CD14-positive monocyte (primary cell): Measurements from ENCODE around the gene CDK11B. TPM values are rescaled to one million over a fixed set of nuclear protein-coding genes. Genes with fewer than 3 reads are reported as not detected.

Source experiments
- DNase-seq, 3 donors: peaks; one replicate each; pipeline ENCODE4 v3.0.0-alpha.2; 2011 to 2022
- H2AFZ ChIP-seq: 2 replicates; pipeline ENCODE4 v1.6.0; 2012; ENCODE audit warnings: mild to moderate bottlenecking, low read depth, low read length, inconsistent platforms; ENCODE audit not compliant: insufficient read depth, poor library complexity, severe bottlenecking
- H3K27ac ChIP-seq, 2 donors: 1 replicate in 1 of 2; 2 replicates in 1 of 2; pipeline ENCODE4 v1.5.1; 2012 to 2013; ENCODE audit warnings: low read length in 2 of 2, control low read depth in 1 of 2, inconsistent platforms in 1 of 2, low read depth in 1 of 2, mild to moderate bottlenecking in 1 of 2
- H3K27me3 ChIP-seq, 2 donors: one replicate each; pipeline versions ENCODE4 v1.6.0 to v1.6.1; 2011 to 2013; ENCODE audit warnings: low read length in 2 of 2; ENCODE audit not compliant: control insufficient read depth in 2 of 2, insufficient read depth in 2 of 2
- H3K36me3 ChIP-seq, 2 donors: replicated peaks in 1 of 2; 1 replicate in 1 of 2; 2 replicates in 1 of 2; pipeline versions ENCODE4 v1.5.1 to v1.6.1; 2012 to 2013; ENCODE audit warnings: low read length in 2 of 2, control low read depth in 1 of 2, inconsistent platforms in 1 of 2, mild to moderate bottlenecking in 1 of 2; ENCODE audit not compliant: insufficient read depth in 2 of 2, control insufficient read depth in 1 of 2
- H3K4me1 ChIP-seq, 2 donors: 1 replicate in 1 of 2; 2 replicates in 1 of 2; pipeline versions ENCODE4 v1.5.1 to v1.6.1; 2012 to 2013; ENCODE audit warnings: low read length in 2 of 2, control low read depth in 1 of 2, inconsistent platforms in 1 of 2, mild to moderate bottlenecking in 1 of 2, moderate library complexity in 1 of 2; ENCODE audit not compliant: insufficient read depth in 2 of 2, control insufficient read depth in 1 of 2
- H3K4me2 ChIP-seq: replicated peaks from 2 replicates; pipeline ENCODE3; 2012; ENCODE audit warnings: low read length, moderate library complexity, mild to moderate bottlenecking; ENCODE audit not compliant: poor library complexity, severe bottlenecking; ENCODE audit errors: extremely low read depth
- H3K4me3 ChIP-seq, 3 experiments: fragments of 200-600 bp in 1 of 3; sonication (generic) in 1 of 3; replicated peaks in 1 of 3; 1 replicate in 2 of 3; 2 replicates in 1 of 3; pipeline ENCODE4 v1.5.1; 2011 to 2013; ENCODE audit warnings: low read length in 3 of 3, mild to moderate bottlenecking in 3 of 3, control low read depth in 2 of 3, low read depth in 2 of 3, inconsistent platforms in 1 of 3, moderate library complexity in 1 of 3
- H3K79me2 ChIP-seq: 2 replicates; pipeline ENCODE4 v1.6.0; 2012; ENCODE audit warnings: mild to moderate bottlenecking, control low read depth, inconsistent platforms, low read length, moderate library complexity; ENCODE audit not compliant: insufficient read depth
- H3K9ac ChIP-seq: 2 replicates; pipeline ENCODE4 v1.6.0; 2017; ENCODE audit warnings: low read length, mild to moderate bottlenecking; ENCODE audit not compliant: insufficient read depth, poor library complexity, severe bottlenecking
- H3K9me3 ChIP-seq, 2 donors: replicated peaks in 1 of 2; 1 replicate in 1 of 2; 2 replicates in 1 of 2; pipeline versions ENCODE4 v1.5.1 to v1.6.1; 2012 to 2013; ENCODE audit warnings: low read length in 2 of 2, control low read depth in 1 of 2; ENCODE audit not compliant: control insufficient read depth in 1 of 2, insufficient read depth in 1 of 2
- H4K20me1 ChIP-seq: 2 replicates; pipeline ENCODE4 v1.6.0; 2012; ENCODE audit warnings: mild to moderate bottlenecking, low read length, control low read depth, moderate library complexity; ENCODE audit not compliant: insufficient read depth
- H3K27ac Mint-ChIP-seq, 7 donors: one replicate each; pipeline ENCODE4 v1.8.0; 2020; ENCODE audit warnings: mild to moderate bottlenecking in 7 of 7, mixed read lengths in 7 of 7, moderate library complexity in 6 of 7, inconsistent platforms in 2 of 7
- H3K27me3 Mint-ChIP-seq, 3 donors: one replicate each; pipeline ENCODE4 v1.8.0; 2021 to 2022; ENCODE audit warnings: low read depth in 3 of 3, mild to moderate bottlenecking in 3 of 3, mixed read lengths in 3 of 3, moderate library complexity in 3 of 3, inconsistent platforms in 1 of 3
- H3K36me3 Mint-ChIP-seq, 2 donors: one replicate each; pipeline ENCODE4 v1.8.0; 2020; ENCODE audit warnings: mixed read lengths in 2 of 2, inconsistent platforms in 1 of 2, mild to moderate bottlenecking in 1 of 2
- H3K4me1 Mint-ChIP-seq: one replicate; pipeline ENCODE4 v1.8.0; 2020; ENCODE audit warnings: mild to moderate bottlenecking, mixed read lengths
- H3K4me3 Mint-ChIP-seq, 2 donors: one replicate each; pipeline ENCODE4 v1.8.0; 2020; ENCODE audit warnings: mild to moderate bottlenecking in 2 of 2, mixed read lengths in 2 of 2, moderate library complexity in 1 of 2
- H3K9me3 Mint-ChIP-seq, 7 donors: one replicate each; pipeline ENCODE4 v1.8.0; 2020 to 2022; ENCODE audit warnings: mixed read lengths in 7 of 7, mild to moderate bottlenecking in 6 of 7, moderate library complexity in 6 of 7, inconsistent platforms in 2 of 7
- WGBS: methylation state at CpG from one replicate; pipeline ENCODE4 v1.1.5; 2013; ENCODE audit warnings: missing lambda C conversion rate; ENCODE audit not compliant: insufficient coverage; 5-methylcytosine and 5-hydroxymethylcytosine counted together
- intact Hi-C, 2 donors: fragments of 100-400 bp; cut with micrococcal nuclease; formaldehyde crosslinking; loops; one replicate each; pipeline versions ENCODE4 v1.15.0 to v1.15.1; 2023
- polyA plus RNA-seq, 3 donors: library from polyadenylated mRNA; depleted of rRNA in 1 of 3; unstranded in 2 of 3; stranded (reverse) in 1 of 3; fragments of 300-500 nt in 2 of 3; fragments of >200 nt in 1 of 3; fragmentation: Illumina TruSeq in 2 of 3; gene quantifications; 1 replicate in 2 of 3; 2 replicates in 1 of 3; pipeline ENCODE4 v1.2.3, GENCODE V29; 2012 to 2021
- TF ChIP-seq, protein P1 (sequence below): fragments of 200-600 bp; IDR thresholded peaks from one replicate; pipeline ENCODE4 v1.8.0; 2022; ENCODE audit warnings: antibody characterized with exemption, mild to moderate bottlenecking

Gene CDK11B
- polyA plus RNA-seq, 3 donors: 2.5 to 12.7 (median 6.6) TPM

DNA sequence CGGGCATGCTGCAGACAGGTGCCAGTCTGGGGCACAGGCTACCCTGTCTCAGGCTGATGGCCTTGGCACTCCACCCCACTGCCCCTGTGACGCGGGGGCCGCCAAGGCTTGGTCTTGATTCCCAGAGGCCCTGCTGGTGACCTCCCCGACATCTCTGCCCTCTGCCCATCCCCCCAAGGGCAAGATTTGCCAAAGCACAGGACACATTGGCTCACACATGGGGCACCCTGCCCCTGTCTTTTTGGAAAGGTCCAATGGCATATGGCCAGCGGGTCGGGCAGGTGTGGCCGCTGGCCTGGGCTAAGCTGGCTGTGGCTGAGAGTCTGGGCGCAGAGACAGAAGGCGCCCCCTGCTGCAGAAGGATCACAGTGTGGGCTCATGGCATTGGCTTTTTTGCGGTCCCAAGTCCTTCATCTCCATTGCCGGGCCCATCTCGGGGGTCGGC lies 38.9 kb downstream of the CDK11B start:
- TF ChIP-seq, protein P1, sequence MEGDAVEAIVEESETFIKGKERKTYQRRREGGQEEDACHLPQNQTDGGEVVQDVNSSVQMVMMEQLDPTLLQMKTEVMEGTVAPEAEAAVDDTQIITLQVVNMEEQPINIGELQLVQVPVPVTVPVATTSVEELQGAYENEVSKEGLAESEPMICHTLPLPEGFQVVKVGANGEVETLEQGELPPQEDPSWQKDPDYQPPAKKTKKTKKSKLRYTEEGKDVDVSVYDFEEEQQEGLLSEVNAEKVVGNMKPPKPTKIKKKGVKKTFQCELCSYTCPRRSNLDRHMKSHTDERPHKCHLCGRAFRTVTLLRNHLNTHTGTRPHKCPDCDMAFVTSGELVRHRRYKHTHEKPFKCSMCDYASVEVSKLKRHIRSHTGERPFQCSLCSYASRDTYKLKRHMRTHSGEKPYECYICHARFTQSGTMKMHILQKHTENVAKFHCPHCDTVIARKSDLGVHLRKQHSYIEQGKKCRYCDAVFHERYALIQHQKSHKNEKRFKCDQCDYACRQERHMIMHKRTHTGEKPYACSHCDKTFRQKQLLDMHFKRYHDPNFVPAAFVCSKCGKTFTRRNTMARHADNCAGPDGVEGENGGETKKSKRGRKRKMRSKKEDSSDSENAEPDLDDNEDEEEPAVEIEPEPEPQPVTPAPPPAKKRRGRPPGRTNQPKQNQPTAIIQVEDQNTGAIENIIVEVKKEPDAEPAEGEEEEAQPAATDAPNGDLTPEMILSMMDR: no peak
- Histone ChIP-seq H3K9ac (no peak overlapping the region), H3K79me2 (peaks cover 12% of the 10 kb centered on the region), H3K9me3 (no peaks in the 10 kb centered on the region), H4K20me1 (peaks cover 12% of the 10 kb centered on the region), H3K4me2 (no peak overlapping the region), H3K27ac (no peak overlapping the region), H3K4me1 (peaks cover 9 to 14% of the 10 kb centered on the region in 2 donors), H3K36me3 (peaks cover 0 to 5% of the 10 kb centered on the region in 2 donors), H3K27me3 (no peaks in the 10 kb centered on the region), H2AFZ (no peak overlapping the region), H3K4me3 (no peak overlapping the region)
- Mint-ChIP-seq H3K4me1 (peaks cover 12% of the 10 kb centered on the region), H3K4me3 (no peak overlapping the region), H3K9me3 (peaks cover 0 to 2% (median 0%) of the 10 kb centered on the region in 7 donors), H3K27ac (peak overlapping the region in 1 of 7 donors; percentile 48), H3K36me3 (peaks cover 9 to 13% of the 10 kb centered on the region in 2 donors), H3K27me3 (peaks cover 0 to 3% (median 1%) of the 10 kb centered on the region in 3 donors)
- intact Hi-C loops: no loop called here
- 96% methylated on average over 14 of the region's 14 CpGs for WGBS
- no peak for DNase-seq

- Mint-ChIP-seq H3K4me1 (peaks cover 26% of the 10 kb centered on the region), H3K9me3 (peaks cover 0 to 2% (median 0%) of the 10 kb centered on the region in 7 donors), H3K27ac (no peak overlapping the region), H3K27me3 (peaks cover 0 to 6% (median 0%) of the 10 kb centered on the region in 3 donors), H3K4me3 (no peak overlapping the region), H3K36me3 (peaks cover 9 to 11% of the 10 kb centered on the region in 2 donors)
- Histone ChIP-seq H3K27ac (no peak overlapping the region), H3K36me3 (peaks cover 0 to 5% of the 10 kb centered on the region in 2 donors), H3K9me3 (no peaks in the 10 kb centered on the region), H2AFZ (no peak overlapping the region), H4K20me1 (peaks cover 12% of the 10 kb centered on the region), H3K4me1 (peaks cover 23 to 28% of the 10 kb centered on the region in 2 donors), H3K4me2 (no peak overlapping the region), H3K27me3 (no peaks in the 10 kb centered on the region), H3K79me2 (peaks cover 15% of the 10 kb centered on the region), H3K4me3 (no peak overlapping the region), H3K9ac (no peak overlapping the region)
- TF ChIP-seq, protein P1: no peak
- intact Hi-C loops: no loop called here
- WGBS: 100% methylated on average over 8 of the region's 9 CpGs
- no peak for DNase-seq
Observed at GRCh38 chr1:1618396-1619068, 40.3 kb downstream of the CDK11B start.
